ENCODE results near the gene RGS9BP. TPM values are rescaled to one million over a fixed set of nuclear protein-coding genes. Genes with fewer than 3 reads are reported as not detected.

RGS9BP gene
- total RNA-seq, 1 experiment from 2014 or later = 0.13 TPM

DNA sequence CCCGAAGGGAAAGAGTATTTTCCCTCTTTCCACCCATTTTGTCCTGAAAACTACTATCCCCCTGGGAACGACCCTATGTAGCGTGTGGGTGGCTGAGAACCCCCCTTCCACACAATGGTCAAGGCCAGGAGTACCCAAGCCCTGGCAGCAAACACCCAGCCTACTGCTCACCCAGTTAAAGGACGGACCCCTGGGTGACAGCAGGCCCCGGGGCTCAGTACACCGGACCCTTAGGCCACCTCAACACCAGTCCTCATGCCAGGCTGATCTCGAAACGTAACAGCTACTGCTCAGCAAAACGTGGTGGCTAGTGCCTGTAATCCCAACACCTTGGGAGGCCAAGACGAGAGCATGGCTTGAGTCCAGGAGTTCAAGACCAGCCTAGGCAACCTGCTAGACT lies 2.1 kb upstream of the RGS9BP start:
- peaks cover 18% of the 10 kb centered on the region; the same call in 1 of the 2 replicates for H3K27me3 ChIP-seq (ENCODE audit: insufficient read depth, low read length)
- no peak overlapping the region for H3K27ac Mint-ChIP-seq
- no peaks in the 10 kb centered on the region for H3K9me3 ChIP-seq (ENCODE audit: control insufficient read depth, low read depth, low read length)
- H3K79me1 ChIP-seq (ENCODE audit: insufficient read depth, low read depth, low read length, poor library complexity, severe bottlenecking) = peaks cover 10% of the 10 kb centered on the region
- H4K91ac ChIP-seq (ENCODE audit: insufficient read length, low read depth, low read length) = no peak overlapping the region
- peak overlapping the region; percentile 92 for H3K4me2 ChIP-seq (ENCODE audit: insufficient read depth, insufficient read length, low read length)
- H2BK12ac ChIP-seq (ENCODE audit: insufficient read length, low read depth, low read length) = no peak overlapping the region
- no peak overlapping the region for H3K9ac ChIP-seq (ENCODE audit: extremely low read depth, insufficient read length, low read length)
- H2BK20ac ChIP-seq (ENCODE audit: low read depth, low read length, poor library complexity, severe bottlenecking) = no peak overlapping the region
- no peak for DNase-seq
- H2BK5ac ChIP-seq (ENCODE audit: insufficient read length, low read length) = no peak overlapping the region
- H3K4me3 Mint-ChIP-seq = peak overlapping the region; percentile 89 to 97
- no peak overlapping the region for H4K5ac ChIP-seq (ENCODE audit: insufficient read length, low read depth, low read length)
- no peak overlapping the region for H3K4ac ChIP-seq (ENCODE audit: low read depth, low read length)
- TF ChIP-seq CTCF (conservative IDR thresholded peaks at IDR 0.05) = no peak
- H3K23ac ChIP-seq (ENCODE audit: insufficient read length, low read depth, low read length) = no peak overlapping the region
- H3K18ac ChIP-seq (ENCODE audit: insufficient read length, low read depth, low read length) = no peak overlapping the region
- no peak overlapping the region for H3K27ac ChIP-seq (ENCODE audit: insufficient read length, low read depth, low read length)
- peaks cover 0 to 1% of the 10 kb centered on the region in 2 experiments; a peak in 3 of 5 replicates for H3K9me3 Mint-ChIP-seq
- no peaks in the 10 kb centered on the region for H4K20me1 ChIP-seq (ENCODE audit: control insufficient read depth, insufficient read depth, insufficient read length)
- peaks cover 0 to 5% (median 5%) of the 10 kb centered on the region in 3 experiments; a peak in 2 of 7 replicates for H3K36me3 Mint-ChIP-seq (ENCODE audit: insufficient read depth in 1 of 3, low read depth in 3 of 3)
- peaks cover 9% of the 10 kb centered on the region for H3K23me2 ChIP-seq (ENCODE audit: insufficient read length, low read depth, low read length, poor library complexity, severe bottlenecking)
- no peak overlapping the region for H3T11ph ChIP-seq (ENCODE audit: low read length)
- peaks cover 28 to 29% of the 10 kb centered on the region in 2 experiments for H3K4me1 Mint-ChIP-seq
- no peak overlapping the region for H2AK5ac ChIP-seq (ENCODE audit: insufficient read length, low read length)
- no peak overlapping the region for H3K56ac ChIP-seq (ENCODE audit: insufficient read length, low read depth, low read length)
- WGBS (ENCODE audit: extremely low coverage, insufficient read length, low lambda C conversion rate) = no CpG with 5 or more reads among the region's 10 CpGs
- no peak overlapping the region for H2BK120ac ChIP-seq (ENCODE audit: low read depth, low read length, poor library complexity, severe bottlenecking)
- peaks cover 19% of the 10 kb centered on the region; the same call in 1 of the 2 replicates for H3K79me2 ChIP-seq (ENCODE audit: insufficient read depth, low read length)
- peaks cover 33% of the 10 kb centered on the region for H3K27me3 Mint-ChIP-seq (ENCODE audit: low read depth)
- no peak overlapping the region for H2AFZ ChIP-seq (ENCODE audit: low read length)
- H3K14ac ChIP-seq (ENCODE audit: insufficient read depth, low read length) = no peak overlapping the region
- H2BK15ac ChIP-seq (ENCODE audit: low read depth, low read length) = no peak overlapping the region
- H3K4me1 ChIP-seq (ENCODE audit: insufficient read depth, low read length) = no peaks in the 10 kb centered on the region
- no peak overlapping the region for H4K8ac ChIP-seq (replicated peaks; ENCODE audit: insufficient read length, low read depth, low read length)

Data from H9 (cell line).